ENCODE data around the gene PDXK.

PDXK gene

GRCh38 chr21:43744725-43745124 lies 25.8 kb downstream of the PDXK start:
- DNase-seq, result no peak

DNA sequence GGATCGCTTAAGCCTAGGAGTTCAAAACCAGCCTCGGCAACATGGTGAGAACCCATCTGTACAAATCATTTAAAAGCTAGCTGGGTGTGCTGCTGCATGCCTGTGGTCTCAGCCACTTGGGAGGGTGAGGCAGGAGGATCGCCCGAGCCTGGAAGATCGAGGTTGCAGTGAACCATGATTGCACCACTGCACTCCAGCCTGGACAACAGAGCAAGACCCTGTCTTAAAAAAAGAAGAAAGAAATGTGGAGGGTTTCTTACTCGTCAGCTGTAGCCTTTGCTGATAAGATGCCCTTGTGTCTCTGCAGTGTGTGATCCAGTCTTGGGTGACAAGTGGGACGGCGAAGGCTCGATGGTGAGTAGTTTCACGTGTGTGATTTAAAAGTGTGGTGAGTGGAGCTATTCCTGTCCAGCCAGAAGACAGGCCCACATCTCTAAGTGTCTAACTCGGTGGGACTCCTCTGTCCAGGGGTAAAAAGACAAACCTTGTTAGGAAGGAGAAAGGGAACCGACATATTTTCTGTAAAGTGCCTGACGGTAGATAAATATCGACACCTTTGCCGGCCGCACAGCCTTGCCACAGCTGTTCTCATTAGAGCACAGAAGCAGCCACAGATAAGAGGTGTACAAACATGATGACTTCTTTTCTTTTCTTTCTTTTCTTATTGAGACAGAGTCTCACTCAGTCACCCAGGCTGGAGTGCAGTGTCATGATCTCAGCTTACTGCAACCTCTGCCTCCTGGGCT lies 27.0 kb downstream of the PDXK start:
- DNase-seq, result no peak

- DNase-seq, result no peak
Observed at GRCh38 chr21:43748622-43749021, 29.7 kb downstream of the PDXK start.

GRCh38 chr21:43749651-43750262 lies 30.8 kb downstream of the PDXK start:
- DNase-seq, result no peak

GRCh38 chr21:43750339-43751033 lies 31.6 kb downstream of the PDXK start:
- no peak for DNase-seq

- no peak for DNase-seq
Observed at GRCh38 chr21:43751955-43752591, 33.1 kb downstream of the PDXK start.

DNA sequence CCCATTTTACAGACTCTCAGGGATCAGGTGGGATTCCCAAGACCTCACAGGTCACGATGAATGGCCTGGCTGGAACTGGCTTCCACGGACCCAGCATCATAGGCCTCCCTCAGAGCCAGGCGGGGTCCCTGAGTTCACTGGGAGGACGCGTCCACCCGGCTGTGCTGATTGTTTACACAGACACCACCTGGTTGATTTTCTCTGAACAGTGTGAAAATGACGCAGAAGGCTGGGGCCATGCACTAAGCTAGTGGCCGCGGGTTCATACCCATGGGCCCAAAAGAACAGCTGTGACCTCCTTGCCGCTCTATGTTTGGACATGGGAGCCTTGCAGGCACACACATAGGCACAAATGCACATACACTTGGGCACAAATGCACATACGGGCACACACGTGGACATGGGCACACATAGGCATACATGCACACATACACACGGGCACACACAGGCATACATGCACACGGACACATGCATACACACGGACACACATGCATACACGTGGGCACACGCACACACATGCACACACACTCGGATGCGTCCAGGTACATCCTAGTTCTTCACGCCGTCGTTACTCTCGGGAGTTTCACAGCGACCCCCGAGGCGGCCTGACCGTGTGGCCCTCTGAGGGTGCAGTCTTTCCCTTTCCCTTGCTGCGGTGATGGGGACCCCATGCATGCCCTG lies 34.0 kb downstream of the PDXK start:
- no peak for DNase-seq

DNA sequence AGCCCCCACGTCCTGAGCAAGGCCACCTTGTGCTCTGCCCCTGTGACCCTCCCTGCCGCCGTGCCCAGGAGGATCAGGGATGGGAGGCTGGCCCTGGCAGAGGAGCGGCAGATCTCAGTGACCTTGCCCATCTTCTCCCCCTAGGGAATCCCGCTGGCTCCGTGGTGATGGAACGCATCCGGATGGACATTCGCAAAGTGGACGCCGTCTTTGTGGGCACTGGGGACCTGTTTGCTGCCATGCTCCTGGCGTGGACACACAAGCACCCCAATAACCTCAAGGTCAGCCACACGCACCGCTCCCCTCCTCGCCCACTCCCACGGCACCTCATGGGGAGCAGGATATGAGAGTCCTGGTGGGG lies 34.5 kb downstream of the PDXK start:
- DNase-seq, result no peak

DNA sequence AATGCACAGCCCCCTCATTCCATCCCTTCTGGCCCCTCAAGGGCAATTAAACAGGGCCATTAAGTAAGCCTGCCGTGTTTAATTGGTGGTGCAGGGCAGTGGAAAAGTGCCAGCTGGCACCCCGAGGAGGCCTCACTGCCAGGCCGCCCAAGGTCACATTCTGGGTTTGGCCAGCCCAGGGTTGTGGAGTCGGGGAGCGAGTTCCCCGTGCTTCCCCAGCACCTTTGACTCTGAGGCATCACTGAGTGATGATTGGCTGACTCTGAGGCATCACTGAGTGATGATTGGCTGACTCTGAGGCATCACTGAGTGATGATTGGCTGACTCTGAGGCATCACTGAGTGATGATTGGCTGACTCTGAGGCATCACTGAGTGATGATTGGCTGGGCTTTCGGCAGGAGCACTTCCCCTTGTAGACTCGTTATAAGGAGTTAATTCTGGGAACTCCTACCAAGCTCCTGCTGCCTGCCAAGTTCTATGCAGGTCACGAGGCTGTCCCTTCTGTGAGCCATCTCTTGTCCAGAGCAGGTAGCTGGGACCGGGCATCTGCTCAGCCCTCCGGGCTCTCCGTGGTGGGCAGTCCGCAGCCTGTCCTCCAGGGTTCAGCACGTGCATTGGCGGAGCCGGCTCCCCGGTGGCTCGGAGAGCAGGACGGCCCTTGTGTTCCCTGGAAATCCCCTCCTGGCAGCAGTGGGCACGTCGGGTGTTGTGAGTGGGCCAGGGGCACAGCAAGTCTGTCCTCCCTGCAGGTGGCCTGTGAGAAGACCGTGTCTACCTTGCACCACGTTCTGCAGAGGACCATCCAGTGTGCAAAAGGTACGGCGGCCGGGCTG lies 36.2 kb downstream of the PDXK start:
- no peak for DNase-seq

DNA sequence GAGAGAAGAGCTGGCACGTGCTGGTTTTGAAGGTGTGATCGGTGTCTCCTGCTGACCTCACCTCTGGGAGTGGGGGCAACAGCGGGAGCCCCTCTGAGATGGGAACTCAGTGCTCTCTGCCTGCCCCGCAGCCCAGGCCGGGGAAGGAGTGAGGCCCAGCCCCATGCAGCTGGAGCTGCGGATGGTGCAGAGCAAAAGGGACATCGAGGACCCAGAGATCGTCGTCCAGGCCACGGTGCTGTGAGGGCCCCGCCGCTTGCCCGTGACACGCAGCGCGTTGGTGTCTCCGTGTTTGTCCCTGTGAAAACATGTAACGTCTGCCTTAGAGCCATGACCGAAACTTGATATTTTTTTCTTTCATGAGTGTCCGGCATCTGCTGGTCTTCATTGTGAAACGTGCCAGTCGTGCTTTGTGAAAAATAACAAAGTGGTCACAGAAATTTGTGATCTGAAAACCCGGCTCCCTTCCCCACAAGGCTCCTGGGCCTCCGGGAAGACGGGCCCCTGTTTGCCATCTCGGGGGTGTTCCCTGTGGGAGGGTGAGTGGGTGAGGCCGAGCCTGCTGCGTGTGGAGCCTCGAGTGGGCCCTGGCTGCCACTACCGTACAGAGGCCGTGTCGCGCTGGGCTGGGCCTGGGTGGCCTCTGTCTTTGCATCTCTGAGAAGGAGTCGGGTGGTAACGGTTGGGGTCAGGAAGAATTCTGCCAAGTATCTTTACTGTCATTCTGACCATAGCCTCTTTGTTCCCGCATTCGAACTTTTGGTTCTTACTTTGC lies 37.1 kb downstream of the PDXK start:
- no peak for DNase-seq

DNA sequence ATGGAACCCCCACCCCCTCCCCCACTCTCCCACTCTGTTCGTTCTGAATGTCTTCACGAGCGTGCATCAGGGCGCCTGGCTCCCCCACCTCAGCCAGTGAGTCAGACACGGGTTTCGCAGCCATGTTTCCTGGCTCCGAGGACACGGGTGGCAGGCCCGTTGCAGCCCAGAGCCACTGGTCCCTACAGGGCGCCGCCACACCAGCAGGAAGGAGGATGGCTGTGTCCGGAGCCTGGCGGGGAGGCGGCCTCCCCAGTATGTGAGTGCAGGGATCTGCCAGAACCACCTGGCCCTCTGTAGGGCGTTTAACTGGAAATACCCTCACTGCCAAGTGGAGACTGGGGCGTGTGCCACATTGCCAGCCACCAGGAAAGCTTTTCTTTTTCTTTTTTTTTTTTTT lies 38.7 kb downstream of the PDXK start:
- no peak for DNase-seq

DNA sequence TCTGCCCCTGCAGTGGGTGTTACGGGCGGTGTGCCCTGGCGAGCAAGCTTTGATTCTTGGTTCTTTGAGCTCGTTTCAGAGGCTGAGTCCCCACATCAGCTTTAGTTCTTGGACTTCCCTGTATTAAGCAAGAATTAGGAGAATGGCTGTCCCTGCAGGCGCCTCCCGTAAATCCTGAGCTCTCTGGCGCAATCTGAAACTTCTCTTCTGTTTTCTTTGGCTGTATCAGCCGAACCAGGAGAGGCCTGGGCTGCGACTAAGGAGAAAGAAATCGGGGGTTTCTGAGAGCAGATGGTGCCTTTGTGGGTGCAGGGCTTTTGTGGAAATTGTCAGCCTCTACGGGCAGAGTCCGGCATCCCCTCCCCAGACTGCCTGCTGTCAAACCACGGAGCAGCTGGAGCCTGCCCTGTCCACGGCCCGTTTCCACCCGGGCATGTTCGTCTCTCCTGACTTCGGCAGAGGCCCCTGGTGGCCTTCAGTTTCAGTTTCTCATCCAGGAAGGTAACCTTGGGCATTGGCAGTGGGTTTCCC lies 39.2 kb downstream of the PDXK start:
- DNase-seq, result no peak

DNA sequence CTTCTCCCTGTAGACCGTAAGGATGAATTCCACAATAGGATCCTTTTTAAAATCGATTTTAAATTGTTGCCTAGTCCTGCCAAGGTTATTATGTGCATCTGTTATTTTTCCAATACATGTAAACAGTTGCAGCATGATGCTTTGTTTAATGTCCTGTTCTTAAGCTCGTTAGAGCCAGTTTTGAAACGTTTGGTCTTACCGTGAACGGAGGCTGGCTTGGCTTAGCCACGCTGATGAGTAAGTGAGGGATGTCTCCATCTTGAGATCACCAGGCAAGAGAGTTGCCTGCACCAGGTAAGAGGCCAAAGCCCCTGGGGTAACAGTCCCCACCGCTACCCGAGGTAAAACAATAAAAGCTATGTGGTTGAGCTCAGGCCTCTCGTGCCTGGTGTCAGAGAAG lies 39.9 kb downstream of the PDXK start:
- DNase-seq, result no peak

DNA sequence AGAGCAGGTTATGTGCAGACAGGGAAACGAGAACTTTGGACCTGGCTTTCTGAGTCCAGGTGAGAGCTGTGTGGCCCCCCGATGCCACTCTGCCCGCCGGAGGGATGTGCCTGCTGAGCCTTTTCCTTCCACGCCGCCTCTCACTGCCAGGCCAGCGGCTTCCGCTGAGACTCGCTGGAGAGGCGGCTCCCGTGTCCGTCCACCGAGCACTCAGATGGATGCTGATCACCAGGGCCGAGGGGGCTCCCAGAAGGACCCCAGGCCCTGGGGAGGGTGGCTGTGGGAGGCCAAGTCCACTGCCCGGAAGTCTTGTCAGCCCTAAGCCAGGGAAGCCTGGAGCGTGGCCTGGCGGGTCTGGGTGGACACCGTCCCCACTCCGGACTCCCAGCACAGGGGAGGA lies 40.7 kb downstream of the PDXK start:
- no peak for DNase-seq

DNA sequence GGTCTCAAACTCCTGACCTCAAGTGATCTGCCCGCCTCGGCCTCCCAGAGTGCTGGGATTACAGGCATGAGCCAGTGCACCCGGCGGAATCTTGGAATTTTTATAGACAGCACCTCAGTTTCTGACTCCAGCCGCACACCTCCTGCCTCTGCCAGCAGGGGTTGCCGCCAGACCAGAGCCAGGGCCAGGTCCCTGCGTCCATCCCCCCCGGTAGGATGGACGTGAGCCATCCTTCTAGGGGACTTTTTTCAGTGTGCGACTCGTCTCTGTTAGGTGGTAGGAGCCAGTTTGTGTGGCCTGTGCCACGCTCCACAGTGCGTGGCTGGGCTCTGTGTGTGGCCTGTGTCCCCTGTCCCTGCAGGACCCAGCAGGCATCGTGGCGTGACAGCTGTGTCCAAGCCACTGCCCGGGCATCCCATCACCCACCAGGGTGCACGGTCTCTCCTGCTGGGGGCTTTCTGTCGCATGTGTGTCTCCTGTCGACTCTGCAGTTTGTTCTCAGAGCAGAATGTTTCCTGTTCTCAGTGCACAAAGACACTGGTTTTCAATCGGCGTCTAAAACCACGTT lies 41.5 kb downstream of the PDXK start:
- no peak for DNase-seq

- DNase-seq, result no peak
Observed at GRCh38 chr21:43761886-43762285, 43.0 kb downstream of the PDXK start.

- DNase-seq, result no peak
Observed at GRCh38 chr21:43762303-43763128, 43.6 kb downstream of the PDXK start.

DNA sequence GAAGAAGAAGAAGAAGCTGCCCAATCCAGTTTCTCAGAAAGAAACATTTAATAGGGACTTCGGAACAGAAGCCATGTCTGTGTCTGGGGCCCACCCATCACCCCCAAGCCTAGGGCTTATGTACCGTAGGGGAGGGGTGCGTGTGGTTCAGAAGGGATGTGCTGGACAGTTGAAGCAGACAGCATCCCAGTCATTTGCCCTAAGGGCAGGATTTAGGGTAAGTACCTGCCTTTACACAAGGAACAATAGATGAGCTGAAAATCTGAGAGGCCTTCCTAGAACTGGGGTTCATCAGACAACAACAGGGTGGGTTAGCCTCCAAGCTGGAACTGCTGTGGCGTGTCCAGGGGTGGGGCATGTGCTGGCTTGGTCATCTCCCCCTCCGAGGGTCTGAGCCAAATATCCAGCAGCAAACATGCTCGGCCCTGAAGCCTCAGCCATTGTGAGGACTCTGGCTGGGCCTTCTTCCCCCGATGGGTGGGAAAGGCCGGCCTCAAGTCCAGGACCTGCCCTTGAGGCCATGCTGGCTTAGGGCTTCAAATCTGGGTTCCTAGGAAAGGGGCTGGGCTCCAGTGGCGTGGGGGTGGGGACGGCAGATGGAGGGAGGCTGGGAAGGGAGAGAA lies 45.1 kb downstream of the PDXK start:
- no peak for DNase-seq

All from OCI-M1 (cell line).